DND-41 (cell line): ENCODE data around the gene ZBED5.

Experiments
- EZH2 ChIP-seq: IDR thresholded peaks from 3 replicates; pipeline ENCODE4 v1.6.1; 2012; ENCODE audit warnings: borderline replicate concordance, low read depth, mild to moderate bottlenecking, moderate library complexity, low read length, inconsistent platforms; ENCODE audit not compliant: severe bottlenecking
- TF ChIP-seq, protein P1 (sequence below): IDR thresholded peaks from 2 replicates; pipeline ENCODE4 v1.5.1; 2012; ENCODE audit warnings: borderline replicate concordance, low read length, moderate library complexity, mild to moderate bottlenecking; ENCODE audit not compliant: poor library complexity, severe bottlenecking; ENCODE audit errors: extremely low read depth

DNA sequence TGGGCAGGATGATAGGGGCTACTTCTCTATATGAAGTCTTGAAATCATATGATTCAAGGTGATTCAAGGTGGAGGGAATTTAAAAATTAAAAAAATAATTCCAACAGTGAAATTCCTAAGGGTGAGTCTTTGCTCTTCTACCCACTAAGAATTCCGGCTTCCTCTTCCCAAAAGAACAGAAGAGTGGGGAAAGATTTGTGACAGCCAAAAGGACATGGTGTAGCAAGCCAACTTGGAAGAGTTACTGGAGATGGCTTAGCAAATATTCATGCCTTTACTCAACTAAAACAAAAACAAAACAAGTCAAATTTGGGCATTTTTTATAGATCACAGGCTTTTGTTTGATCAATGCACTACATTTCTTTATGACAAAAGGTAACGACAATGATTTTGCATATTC, 12.3 kb downstream of the ZBED5 start:
- TF ChIP-seq EZH2, result no peak
- TF ChIP-seq, protein P1, sequence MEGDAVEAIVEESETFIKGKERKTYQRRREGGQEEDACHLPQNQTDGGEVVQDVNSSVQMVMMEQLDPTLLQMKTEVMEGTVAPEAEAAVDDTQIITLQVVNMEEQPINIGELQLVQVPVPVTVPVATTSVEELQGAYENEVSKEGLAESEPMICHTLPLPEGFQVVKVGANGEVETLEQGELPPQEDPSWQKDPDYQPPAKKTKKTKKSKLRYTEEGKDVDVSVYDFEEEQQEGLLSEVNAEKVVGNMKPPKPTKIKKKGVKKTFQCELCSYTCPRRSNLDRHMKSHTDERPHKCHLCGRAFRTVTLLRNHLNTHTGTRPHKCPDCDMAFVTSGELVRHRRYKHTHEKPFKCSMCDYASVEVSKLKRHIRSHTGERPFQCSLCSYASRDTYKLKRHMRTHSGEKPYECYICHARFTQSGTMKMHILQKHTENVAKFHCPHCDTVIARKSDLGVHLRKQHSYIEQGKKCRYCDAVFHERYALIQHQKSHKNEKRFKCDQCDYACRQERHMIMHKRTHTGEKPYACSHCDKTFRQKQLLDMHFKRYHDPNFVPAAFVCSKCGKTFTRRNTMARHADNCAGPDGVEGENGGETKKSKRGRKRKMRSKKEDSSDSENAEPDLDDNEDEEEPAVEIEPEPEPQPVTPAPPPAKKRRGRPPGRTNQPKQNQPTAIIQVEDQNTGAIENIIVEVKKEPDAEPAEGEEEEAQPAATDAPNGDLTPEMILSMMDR, result no peak
